UCSD-AML1 (cell line): ENCODE measurements around the gene SPDL1.

Experiments used
- DNase-seq: peaks from one replicate; lab custom pipeline; 2025; ENCODE audit not compliant: unreplicated experiment; lab: John Stamatoyannopoulos, UW

The SPDL1 gene

GRCh38 chr5:169629847-169630548 lies 46.4 kb downstream of the SPDL1 start:
- DNase-seq = no peak

DNA sequence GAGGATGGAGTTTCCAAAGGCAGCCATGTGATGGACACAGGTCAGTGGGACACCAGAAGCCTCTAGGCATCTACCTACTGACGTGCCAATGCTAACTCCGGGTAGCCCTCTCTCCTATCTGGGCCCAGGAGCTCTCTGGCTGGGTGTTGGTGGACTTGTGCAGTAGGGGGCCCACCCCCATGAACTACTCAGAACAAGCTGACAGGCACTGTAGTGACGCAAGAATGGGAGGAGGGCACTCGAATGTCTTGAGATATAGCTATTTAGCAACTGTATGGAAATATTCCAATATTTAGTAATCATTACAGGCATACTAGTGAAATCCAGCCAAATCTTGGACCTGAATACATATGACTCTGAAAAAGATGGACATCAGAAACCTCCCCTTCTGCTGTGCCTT lies 47.8 kb downstream of the SPDL1 start:
- DNase-seq = no peak

DNA sequence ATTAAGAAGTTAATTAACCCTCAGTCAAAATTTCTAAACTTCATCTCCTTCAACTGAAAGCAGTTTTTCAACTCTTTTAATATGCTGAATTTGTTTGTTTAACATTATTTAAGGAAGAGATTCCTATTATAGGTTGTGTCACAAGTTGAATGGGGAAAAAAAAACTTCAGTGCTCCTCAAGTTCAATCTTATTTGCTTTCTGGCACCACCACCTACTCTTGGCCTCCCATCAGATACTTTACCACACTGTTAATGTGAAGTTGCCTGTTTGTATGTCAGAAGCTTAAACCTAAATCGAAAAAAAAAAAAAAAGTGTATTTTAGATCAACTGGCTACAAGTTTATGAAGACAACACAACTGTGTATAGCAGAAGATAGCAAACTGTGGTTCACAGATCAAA lies 49.4 kb downstream of the SPDL1 start:
- no peak for DNase-seq

GRCh38 chr5:169634606-169635005 lies 51.0 kb downstream of the SPDL1 start:
- no peak for DNase-seq

- DNase-seq = no peak
Observed at GRCh38 chr5:169635936-169636335, 52.4 kb downstream of the SPDL1 start.

DNA sequence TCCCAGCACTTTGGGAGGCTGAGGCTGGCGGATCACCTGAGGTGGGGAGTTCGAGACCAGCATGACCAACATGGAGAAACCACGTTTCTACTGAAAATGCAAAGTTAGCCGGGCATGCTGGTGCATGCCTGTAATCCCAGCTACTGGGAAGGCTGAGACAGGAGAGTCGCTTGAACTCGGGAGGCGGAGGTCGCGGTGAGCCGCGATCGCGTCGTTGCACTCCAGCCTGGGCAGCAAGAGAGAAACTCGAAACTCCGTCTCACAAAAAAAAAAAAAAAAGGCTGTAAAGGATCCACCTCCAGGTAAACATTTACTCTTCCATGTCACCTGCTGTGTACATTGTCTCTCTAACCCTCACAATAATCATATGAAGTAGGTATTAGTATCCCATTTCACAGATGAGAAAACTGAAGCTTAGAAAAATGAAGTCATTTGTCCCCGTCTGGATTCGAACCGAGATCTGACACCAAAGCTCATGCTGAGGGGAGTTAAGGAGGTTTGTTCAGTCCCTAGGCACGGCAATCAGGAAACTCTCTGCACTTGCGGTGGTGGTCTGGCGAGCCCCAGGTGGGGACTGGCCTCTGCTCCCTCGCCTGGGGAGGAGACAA lies 53.0 kb downstream of the SPDL1 start:
- DNase-seq = no peak

GRCh38 chr5:169637085-169637548 lies 53.5 kb downstream of the SPDL1 start, which contains the start of gene DOCK2:
Gene DOCK2 (plus strand): TSS chr5:169637275. CDS start chr5:169637327, 52 bp downstream.
- peak; percentile 84 for DNase-seq

DNA sequence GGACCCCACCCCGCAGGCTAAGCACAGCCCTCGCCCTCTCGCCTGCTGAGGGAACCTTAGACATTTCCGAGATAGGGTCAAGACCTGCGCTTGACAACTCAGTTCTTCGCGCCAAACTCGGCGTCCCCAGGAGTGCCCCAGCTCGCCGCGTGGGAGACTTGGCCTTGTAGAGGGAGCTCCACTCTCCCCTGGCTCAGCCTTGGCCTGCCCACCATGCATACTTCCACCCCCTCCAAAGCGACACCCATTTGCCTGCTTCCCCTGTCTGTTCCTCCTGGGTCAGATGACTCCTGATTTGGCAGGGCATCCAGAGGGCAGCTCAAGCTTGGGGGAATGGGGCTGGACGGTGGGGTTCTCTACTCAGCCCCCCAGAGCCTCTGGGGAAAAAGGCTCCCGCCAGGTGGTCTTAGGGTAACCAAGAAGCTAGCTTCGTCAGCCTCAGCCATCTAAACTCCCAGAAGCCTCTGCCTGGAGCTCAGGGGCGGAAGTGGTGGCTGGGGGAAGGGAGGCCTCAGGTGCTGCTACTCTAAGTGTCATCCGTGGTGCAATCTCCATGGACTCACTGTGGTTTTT lies 54.1 kb downstream of the SPDL1 start:
- DNase-seq = no peak

DNA sequence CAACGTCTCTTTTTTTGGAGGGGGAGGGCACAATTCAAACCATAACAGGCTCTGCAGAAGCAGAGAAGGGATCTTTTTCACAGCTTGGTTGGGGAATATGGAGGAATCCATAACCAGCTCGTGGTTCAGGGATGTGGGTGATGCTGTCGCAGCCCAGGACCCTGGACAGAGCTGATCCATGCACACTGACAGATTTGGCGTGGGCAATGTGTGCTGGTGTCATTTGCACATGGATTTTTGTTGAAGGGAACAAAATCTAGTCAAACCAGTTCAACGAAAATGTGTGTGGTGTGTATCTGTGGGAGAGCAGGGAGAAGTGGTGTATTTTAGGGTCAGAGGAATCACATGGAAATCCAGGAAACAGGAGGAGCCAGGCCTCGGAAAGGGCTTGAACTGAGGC lies 57.7 kb downstream of the SPDL1 start:
- DNase-seq = no peak

GRCh38 chr5:169646856-169647255 lies 63.3 kb downstream of the SPDL1 start:
- no peak for DNase-seq

GRCh38 chr5:169647566-169647965 lies 64.0 kb downstream of the SPDL1 start:
- DNase-seq = peak; percentile 40

DNA sequence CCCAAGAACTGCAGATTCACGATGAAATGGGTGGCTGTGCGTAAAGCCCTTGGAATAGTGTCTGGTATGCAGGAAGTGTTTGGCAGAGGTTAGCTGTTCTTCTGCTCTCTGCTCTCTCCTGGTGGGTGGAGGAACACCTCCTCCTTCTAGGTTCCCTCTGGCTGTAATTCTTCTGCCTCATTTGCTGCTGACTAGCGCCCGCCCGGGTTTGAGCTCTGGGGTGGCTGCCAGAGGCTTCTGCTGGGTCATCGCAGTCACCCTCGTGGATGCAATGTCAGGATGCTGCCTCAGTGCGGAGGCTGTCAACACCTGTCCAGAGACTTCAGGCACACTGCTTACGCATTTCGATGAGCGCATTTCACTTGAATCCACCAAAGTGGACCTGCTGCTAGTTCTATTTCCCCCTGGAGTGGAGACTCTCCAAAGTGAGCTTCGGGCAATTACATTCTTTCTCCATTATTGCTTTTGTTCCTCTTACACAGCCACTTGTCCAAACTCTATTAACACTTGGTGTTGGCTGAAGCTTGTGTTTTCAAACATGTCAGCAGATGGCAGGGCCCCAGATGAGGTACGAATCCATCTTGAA lies 65.2 kb downstream of the SPDL1 start:
- DNase-seq = no peak

DNA sequence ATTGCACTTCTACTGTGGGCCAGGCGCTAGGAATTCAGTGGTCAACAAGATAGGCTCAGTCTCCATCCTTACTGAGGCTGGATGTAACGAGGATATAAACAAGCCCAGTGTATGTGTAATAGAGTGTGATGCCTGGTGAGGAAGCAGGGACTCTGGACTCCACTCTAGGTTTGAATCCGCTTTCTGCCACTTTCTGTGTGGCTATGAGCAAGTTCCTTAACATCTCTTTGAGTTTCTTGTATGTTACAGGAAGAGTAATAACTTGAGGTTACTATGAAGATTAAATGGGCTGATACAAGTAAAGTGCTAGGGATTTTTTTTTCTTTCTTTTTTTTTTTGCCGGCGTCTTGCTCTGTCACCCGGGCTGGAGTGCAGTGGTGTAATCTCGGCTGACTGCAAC lies 65.9 kb downstream of the SPDL1 start:
- no peak for DNase-seq

DNA sequence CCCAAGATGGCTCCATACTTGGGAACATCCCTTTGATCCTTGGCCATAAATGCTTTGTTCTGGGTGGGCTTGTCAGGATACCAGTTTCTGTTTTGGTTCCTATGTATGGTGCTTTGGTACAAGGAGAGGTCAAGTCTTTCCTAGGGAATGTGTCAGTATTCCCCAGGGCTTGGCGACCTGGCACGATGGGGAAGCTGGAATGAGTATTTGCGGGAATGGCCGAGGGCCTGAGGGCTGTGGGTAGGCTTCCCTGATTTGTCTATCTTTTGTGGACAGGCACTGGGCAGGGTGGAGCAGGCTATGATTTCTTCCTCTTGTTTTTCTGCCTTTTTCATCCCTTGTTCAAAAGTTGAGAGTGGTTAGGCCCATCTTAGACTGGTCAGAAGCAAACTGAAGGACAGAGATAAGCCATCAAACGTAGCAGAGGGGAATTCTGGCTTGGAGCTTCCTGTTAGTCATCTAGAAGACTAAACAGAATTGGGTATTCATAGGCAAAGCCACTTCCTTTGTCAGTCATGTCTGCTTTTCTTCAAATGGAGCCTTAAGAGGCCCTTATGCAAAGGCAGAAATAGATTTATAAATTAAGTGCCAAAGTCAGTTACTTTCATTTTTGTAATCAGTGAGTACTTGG lies 67.2 kb downstream of the SPDL1 start:
- no peak for DNase-seq

DNA sequence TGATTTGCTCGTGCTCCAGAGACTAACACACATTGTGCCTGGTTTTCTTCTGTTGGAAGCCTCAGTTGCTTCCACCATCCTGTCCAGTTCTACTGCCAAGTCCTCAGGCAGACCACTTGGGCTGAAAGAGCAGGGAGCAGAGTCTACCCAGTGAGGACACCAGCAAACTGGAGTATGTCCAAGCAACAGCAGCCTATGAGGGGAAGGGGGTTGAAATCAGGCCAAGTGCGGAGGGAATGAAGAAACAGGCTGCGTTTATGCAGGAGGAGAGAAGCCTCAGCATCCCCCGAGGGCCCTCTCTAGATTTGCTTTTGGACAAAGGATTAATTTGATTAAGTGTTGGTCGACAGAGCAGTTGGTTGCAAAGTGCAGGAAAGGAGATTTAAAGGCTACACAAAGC lies 68.0 kb downstream of the SPDL1 start:
- DNase-seq = no peak

DNA sequence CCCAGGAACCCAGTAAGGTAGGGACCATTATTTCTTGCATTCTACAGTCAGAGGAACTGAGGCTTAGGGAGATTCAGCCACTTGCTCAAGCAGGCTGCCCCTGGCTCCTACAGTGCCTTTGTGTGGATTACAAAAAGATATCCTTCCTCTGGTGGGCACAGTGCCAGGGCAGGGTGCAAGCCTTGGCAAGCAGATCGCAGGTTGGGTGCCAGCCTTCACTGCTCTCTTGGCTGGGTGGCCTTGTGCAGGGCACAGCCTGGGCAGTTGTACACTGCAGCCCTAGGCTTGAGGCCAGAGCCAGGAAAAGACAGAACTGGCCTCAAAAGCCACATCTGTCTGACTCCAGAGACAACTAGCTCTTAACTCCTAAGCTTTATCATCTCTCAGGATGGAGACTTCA lies 68.5 kb downstream of the SPDL1 start:
- no peak for DNase-seq

GRCh38 chr5:169653091-169653490 lies 69.5 kb downstream of the SPDL1 start:
- no peak for DNase-seq
